Subcutaneous adipose tissue (tissue), 4 donors: ENCODE data around the gene MAGI2. TPM values are rescaled to one million over a fixed set of nuclear protein-coding genes. Genes with fewer than 3 reads are reported as not detected.

Experiments
- CTCF ChIP-seq: fragments of 450-650 bp; IDR thresholded peaks from one replicate; pipeline ENCODE4 v1.5.1; 2016; ENCODE audit warnings: low read depth, mild to moderate bottlenecking, control low read depth, antibody characterized with exemption, moderate library complexity
- total RNA-seq, 4 donors: library from RNA; depleted of rRNA; stranded (reverse); fragments of >200 nt; gene quantifications; one replicate each; pipeline ENCODE4 v1.1.0, GENCODE V29; 2016

MAGI2 gene
- total RNA-seq, 4 donors from 2014 or later = 13.7 to 22.9 (median 17.7) TPM

- no peak for TF ChIP-seq CTCF
Measured at GRCh38 chr7:78333530-78334425, 1119.7 kb downstream of the MAGI2 start.

- TF ChIP-seq CTCF = no peak
Measured at GRCh38 chr7:78329001-78329655, 1124.3 kb downstream of the MAGI2 start.

- TF ChIP-seq CTCF = no peak
Measured at GRCh38 chr7:78327718-78328117, 1125.7 kb downstream of the MAGI2 start.

- TF ChIP-seq CTCF = no peak
Measured at GRCh38 chr7:78326876-78327275, 1126.6 kb downstream of the MAGI2 start.

GRCh38 chr7:78326189-78326588 lies 1127.3 kb downstream of the MAGI2 start:
- TF ChIP-seq CTCF = no peak

- no peak for TF ChIP-seq CTCF
Measured at GRCh38 chr7:78323118-78323517, 1130.3 kb downstream of the MAGI2 start.

- no peak for TF ChIP-seq CTCF
Measured at GRCh38 chr7:78317371-78317770, 1136.1 kb downstream of the MAGI2 start.
